ENCODE results near the gene MOXD1. TPM values are rescaled to one million over a fixed set of nuclear protein-coding genes. Genes with fewer than 3 reads are reported as not detected.

The MOXD1 gene
- total and polyA plus RNA-seq, 4 donors = 0.25 to 1.2 (median 1.0) TPM; not detected in 1

DNA sequence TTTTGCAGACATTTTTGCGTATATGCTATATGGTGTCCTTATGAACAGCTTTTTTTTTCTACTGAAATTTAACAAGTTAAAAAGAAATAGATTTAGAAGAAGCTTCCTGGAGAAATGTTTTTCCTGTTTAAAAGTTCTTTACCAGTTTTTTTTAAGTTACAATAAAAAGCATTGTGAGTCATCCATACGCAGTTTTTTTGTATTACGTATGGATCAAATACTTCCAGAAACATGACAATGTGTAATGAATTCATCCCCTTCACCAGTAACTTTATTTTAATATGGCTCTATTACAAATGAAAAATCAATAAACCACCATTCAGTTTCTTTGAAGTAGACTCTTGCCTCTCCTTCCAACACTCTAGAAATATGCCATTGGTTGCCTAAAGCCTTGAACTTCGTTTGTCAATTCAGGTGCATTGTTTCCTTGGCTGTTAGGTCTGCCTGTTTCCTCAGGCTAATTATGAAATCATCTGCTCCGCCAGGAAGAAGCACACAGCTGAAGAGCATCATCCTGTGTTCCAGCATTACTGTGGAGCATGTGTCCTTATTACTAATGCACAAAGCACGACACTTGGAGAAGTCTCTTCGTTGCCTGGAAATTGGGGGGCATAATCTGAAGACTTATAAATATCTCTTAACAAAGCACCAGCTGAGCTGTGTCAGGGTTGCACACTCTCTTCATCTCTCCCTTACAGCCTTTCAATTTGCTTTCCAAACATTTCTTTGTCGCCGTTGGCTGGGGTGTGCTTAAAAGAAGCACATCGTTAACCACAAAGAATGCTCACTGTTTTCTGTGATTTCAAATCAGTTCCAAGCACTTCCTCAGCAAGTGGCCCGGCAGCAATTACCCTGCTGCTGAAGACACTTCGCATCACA is 9.6 kb downstream of the MOXD1 start:
- H3K4me1 ChIP-seq (ENCODE audit: control insufficient read depth in 1 of 2, insufficient read depth in 2 of 2, low read length in 2 of 2) = no peaks in the 10 kb centered on the region
- DNase-seq (no peak), ATAC-seq (ENCODE audit: low FRiP score) (no peak)
- H3K36me3 ChIP-seq (ENCODE audit: control insufficient read depth in 1 of 2, insufficient read depth in 2 of 2, low read length in 1 of 2) = no peaks in the 10 kb centered on the region
- no peak overlapping the region for H3K27ac ChIP-seq (ENCODE audit: low read depth in 1 of 2, low read length in 2 of 2)
- peaks cover 2% of the 10 kb centered on the region for H3K9me3 ChIP-seq (ENCODE audit: control insufficient read depth, low read length)
- H3K27me3 ChIP-seq (ENCODE audit: control insufficient read depth in 1 of 2, insufficient read depth in 2 of 2, low read length in 1 of 2) = no peaks in the 10 kb centered on the region
- no peak overlapping the region for H3K4me3 ChIP-seq (ENCODE audit: low read length in 2 of 2)
- intact Hi-C loops (cut with DNase I) = no loop called here
- 55 to 59% methylated on average over 12 of the region's 12 CpGs for WGBS, 2 donors

DNA sequence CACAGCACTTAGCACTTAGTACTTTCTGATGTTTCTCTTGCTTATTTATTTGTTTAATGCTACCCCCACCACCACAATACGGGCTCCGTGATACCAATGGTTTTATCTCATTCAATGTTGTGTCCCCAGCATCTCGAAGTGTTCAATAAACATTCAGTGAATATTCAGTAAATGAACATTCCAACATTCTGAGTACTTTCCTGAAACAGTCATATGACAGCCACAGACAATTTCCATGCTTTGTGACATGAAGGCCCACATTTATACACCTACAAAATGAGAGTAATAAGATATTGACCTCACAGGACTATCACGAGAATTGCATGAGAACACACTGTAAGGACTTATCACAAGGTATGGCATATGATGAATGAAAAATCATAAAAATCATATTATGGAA is 10.8 kb downstream of the MOXD1 start:
- intact Hi-C loops (cut with DNase I) = no loop called here
- ATAC-seq (ENCODE audit: low FRiP score) = no peak
- no peak overlapping the region for H3K27ac ChIP-seq (ENCODE audit: low read depth in 1 of 2, low read length in 2 of 2)
- 76 to 81% methylated on average over 4 of the region's 4 CpGs for WGBS, 2 donors
- peaks cover 2% of the 10 kb centered on the region for H3K9me3 ChIP-seq (ENCODE audit: control insufficient read depth, low read length)
- no peak overlapping the region for H3K4me3 ChIP-seq (ENCODE audit: low read length in 2 of 2)
- DNase-seq = no peak
- no peaks in the 10 kb centered on the region for H3K36me3 ChIP-seq (ENCODE audit: control insufficient read depth in 1 of 2, insufficient read depth in 2 of 2, low read length in 1 of 2)
- H3K27me3 ChIP-seq (ENCODE audit: control insufficient read depth in 1 of 2, insufficient read depth in 2 of 2, low read length in 1 of 2) = no peaks in the 10 kb centered on the region
- no peaks in the 10 kb centered on the region for H3K4me1 ChIP-seq (ENCODE audit: control insufficient read depth in 1 of 2, insufficient read depth in 2 of 2, low read length in 2 of 2)

DNA sequence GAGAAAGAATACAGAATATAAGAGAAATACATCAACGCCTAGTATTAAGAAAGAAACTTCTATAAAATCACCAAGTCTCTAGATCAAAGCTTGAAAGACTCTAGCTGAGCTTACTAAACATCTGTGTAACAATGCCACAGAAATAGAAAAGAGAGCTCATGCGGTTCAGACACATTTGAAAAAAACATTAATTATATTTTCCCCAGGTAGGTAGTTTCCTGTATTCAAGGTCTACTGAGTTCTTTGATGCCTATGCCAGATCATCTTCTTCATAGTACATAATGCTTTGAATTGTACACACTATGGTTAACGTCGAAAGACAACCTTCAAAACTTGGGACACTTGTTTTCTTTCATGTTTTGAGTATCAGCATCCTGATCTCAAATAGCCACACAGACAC is 11.3 kb downstream of the MOXD1 start:
- ATAC-seq (ENCODE audit: low FRiP score) = no peak
- Histone ChIP-seq H3K9me3 (ENCODE audit: control insufficient read depth, low read length) (peaks cover 2% of the 10 kb centered on the region), H3K4me3 (ENCODE audit: low read length in 2 of 2) (no peak overlapping the region), H3K4me1 (ENCODE audit: control insufficient read depth in 1 of 2, insufficient read depth in 2 of 2, low read length in 2 of 2) (no peaks in the 10 kb centered on the region), H3K36me3 (ENCODE audit: control insufficient read depth in 1 of 2, insufficient read depth in 2 of 2, low read length in 1 of 2) (no peaks in the 10 kb centered on the region), H3K27ac (ENCODE audit: low read depth in 1 of 2, low read length in 2 of 2) (no peak overlapping the region), H3K27me3 (ENCODE audit: control insufficient read depth in 1 of 2, insufficient read depth in 2 of 2, low read length in 1 of 2) (no peaks in the 10 kb centered on the region)
- DNase-seq = no peak
- WGBS, 2 donors = 85 to 87% methylated on average over 4 of the region's 4 CpGs
- intact Hi-C loops (cut with DNase I) = no loop called here

DNA sequence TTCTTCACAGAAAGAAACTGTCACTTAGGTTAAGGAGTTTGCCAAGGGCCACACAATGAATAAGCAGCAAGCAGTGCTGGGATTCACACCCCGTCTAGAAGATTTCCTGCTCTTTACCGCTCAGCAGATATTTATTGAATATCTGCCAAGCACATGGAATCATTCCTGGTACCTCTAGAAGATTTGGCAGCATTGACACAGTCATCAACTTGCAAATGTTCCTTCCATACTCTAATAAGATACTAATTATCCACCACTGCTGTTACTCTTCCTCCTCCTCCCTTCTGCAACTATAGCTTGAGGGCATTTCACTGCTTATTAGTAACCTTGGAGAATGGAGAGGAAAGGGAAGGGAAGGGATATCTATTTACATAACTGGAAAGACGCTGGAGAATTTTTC is 13.0 kb downstream of the MOXD1 start:
- WGBS, 2 donors = 24 to 35% methylated on average over 3 of the region's 3 CpGs
- intact Hi-C loops (cut with DNase I) = no loop called here
- Histone ChIP-seq H3K4me3 (ENCODE audit: low read length in 2 of 2) (no peak overlapping the region), H3K9me3 (ENCODE audit: control insufficient read depth, low read length) (no peaks in the 10 kb centered on the region), H3K36me3 (ENCODE audit: control insufficient read depth in 1 of 2, insufficient read depth in 2 of 2, low read length in 1 of 2) (no peaks in the 10 kb centered on the region), H3K27me3 (ENCODE audit: control insufficient read depth in 1 of 2, insufficient read depth in 2 of 2, low read length in 1 of 2) (no peaks in the 10 kb centered on the region), H3K27ac (ENCODE audit: low read depth in 1 of 2, low read length in 2 of 2) (no peak overlapping the region), H3K4me1 (ENCODE audit: control insufficient read depth in 1 of 2, insufficient read depth in 2 of 2, low read length in 2 of 2) (no peaks in the 10 kb centered on the region)
- ATAC-seq (ENCODE audit: low FRiP score) (no peak), DNase-seq (no peak)

DNA sequence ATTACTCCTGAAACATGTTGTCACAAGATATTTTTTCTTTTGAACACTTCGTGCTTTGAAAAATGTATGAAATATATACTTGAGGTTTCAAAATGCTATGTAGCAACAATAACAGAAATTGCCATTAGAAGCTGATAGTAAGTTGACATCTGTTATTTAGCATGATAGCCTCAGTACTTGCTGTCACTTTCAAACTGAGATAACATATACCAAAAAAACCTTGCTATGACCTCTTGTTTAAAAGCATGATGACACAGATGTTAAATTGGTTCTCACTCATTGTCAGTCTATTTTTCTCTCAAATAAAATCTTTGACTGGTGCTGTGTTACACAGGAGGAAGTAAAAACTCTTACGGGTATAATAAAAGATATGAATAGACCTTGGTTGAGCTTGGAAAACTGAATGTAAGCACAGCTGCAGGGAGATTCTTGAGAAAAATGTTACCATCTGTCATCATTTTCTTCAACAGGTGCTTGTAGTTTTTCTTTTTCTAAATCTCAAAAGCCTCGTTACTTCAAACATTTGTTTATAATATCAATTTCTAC is 18.6 kb downstream of the MOXD1 start:
- intact Hi-C loops (cut with DNase I) = no loop called here
- Histone ChIP-seq H3K27ac (ENCODE audit: low read depth in 1 of 2, low read length in 2 of 2) (no peak overlapping the region), H3K27me3 (ENCODE audit: control insufficient read depth in 1 of 2, insufficient read depth in 2 of 2, low read length in 1 of 2) (peaks cover 0 to 2% of the 10 kb centered on the region in 2 donors), H3K9me3 (ENCODE audit: control insufficient read depth, low read length) (no peaks in the 10 kb centered on the region), H3K4me1 (ENCODE audit: control insufficient read depth in 1 of 2, insufficient read depth in 2 of 2, low read length in 2 of 2) (no peaks in the 10 kb centered on the region), H3K4me3 (ENCODE audit: low read length in 2 of 2) (no peak overlapping the region), H3K36me3 (ENCODE audit: control insufficient read depth in 1 of 2, insufficient read depth in 2 of 2, low read length in 1 of 2) (no peaks in the 10 kb centered on the region)
- ATAC-seq (ENCODE audit: low FRiP score) (no peak), DNase-seq (no peak)
- 18 to 31% methylated on average over 3 of the region's 3 CpGs for WGBS, 2 donors

DNA sequence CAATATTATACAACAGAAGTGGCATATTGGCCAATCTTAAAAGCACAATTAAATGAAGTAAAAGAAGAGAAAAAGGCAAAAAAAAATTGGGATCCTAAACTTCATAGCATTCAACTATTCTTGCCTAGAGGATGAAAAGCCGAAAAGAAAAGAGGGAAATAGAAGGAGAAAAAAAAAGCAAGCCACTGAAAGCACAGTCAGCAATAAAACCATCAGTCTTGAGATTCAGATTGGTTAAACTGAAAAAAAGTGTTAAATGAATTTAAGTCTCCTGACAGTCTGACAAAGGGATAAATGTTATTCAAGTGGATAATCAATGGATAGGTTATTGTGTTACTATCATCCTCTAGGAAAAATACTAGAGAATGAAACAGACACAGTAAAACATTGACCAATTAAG is 19.9 kb downstream of the MOXD1 start:
- intact Hi-C loops (cut with DNase I) = no loop called here
- WGBS, 2 donors = 24 to 49% methylated on average over 1 of the region's 1 CpG
- ATAC-seq (ENCODE audit: low FRiP score) (no peak), DNase-seq (no peak)
- Histone ChIP-seq H3K27me3 (ENCODE audit: control insufficient read depth in 1 of 2, insufficient read depth in 2 of 2, low read length in 1 of 2) (peaks cover 0 to 2% of the 10 kb centered on the region in 2 donors), H3K27ac (ENCODE audit: low read depth in 1 of 2, low read length in 2 of 2) (no peak overlapping the region), H3K36me3 (ENCODE audit: control insufficient read depth in 1 of 2, insufficient read depth in 2 of 2, low read length in 1 of 2) (no peaks in the 10 kb centered on the region), H3K9me3 (ENCODE audit: control insufficient read depth, low read length) (no peaks in the 10 kb centered on the region), H3K4me1 (ENCODE audit: control insufficient read depth in 1 of 2, insufficient read depth in 2 of 2, low read length in 2 of 2) (no peaks in the 10 kb centered on the region), H3K4me3 (ENCODE audit: low read length in 2 of 2) (no peak overlapping the region)

DNA sequence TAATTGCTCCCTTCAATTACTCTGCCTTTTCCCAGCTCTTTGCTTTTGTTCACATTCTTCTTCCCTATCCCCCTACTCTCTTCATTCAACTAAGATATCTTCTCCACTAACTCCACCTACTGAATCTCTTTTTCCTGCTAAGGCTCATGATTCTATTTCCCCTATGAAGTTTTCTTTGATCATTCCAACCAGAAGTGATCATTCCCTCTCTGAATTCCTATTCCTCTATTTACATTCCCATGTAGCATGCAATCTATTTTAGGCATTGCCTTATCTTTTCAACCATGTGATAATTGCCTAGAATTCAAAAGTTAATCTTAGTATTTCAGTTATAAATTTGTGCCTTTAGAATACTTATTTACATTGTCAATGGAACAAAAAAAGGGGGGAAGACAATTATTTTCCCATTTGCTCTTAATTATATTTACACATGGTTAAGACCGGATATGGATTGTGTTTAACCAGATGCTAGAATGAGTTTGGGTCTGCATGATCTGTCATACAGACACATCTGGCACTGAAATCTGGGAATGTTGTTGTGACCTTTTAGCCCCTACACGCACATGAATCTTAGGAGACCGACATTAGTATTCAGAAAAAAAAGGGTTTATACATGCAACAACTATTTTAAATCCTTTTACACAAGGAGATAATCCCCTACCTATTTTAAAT is 20.8 kb downstream of the MOXD1 start:
- Histone ChIP-seq H3K9me3 (ENCODE audit: control insufficient read depth, low read length) (no peaks in the 10 kb centered on the region), H3K27ac (ENCODE audit: low read depth in 1 of 2, low read length in 2 of 2) (no peak overlapping the region), H3K4me3 (ENCODE audit: low read length in 2 of 2) (no peak overlapping the region), H3K36me3 (ENCODE audit: control insufficient read depth in 1 of 2, insufficient read depth in 2 of 2, low read length in 1 of 2) (no peaks in the 10 kb centered on the region), H3K4me1 (ENCODE audit: control insufficient read depth in 1 of 2, insufficient read depth in 2 of 2, low read length in 2 of 2) (no peaks in the 10 kb centered on the region), H3K27me3 (ENCODE audit: control insufficient read depth in 1 of 2, insufficient read depth in 2 of 2, low read length in 1 of 2) (peaks cover 0 to 2% of the 10 kb centered on the region in 2 donors)
- no peak for DNase-seq
- WGBS, 2 donors = 19 to 35% methylated on average over 3 of the region's 3 CpGs
- ATAC-seq (ENCODE audit: low FRiP score) = no peak
- intact Hi-C loops (cut with DNase I) = no loop called here

DNA sequence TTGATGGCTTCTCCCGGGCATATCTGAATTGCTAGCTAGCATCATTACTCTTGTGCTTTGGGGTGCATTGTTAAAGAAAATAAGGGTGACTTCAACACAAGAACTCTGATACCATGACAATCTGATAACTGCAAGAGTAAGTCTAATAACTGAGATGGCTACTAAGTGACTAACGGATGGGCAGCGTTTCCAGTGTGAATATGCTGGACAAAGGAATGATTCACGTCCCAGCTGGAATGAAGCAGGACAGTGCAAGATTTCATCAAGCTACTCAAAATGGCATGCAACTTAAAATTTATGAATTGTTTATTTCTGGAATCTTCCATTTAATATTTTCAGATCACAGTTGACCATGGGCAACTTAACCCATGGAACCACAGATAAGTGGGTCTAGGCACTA is 31.7 kb downstream of the MOXD1 start:
- ATAC-seq (ENCODE audit: low FRiP score) = no peak
- Histone ChIP-seq H3K9me3 (ENCODE audit: control insufficient read depth, low read length) (no peaks in the 10 kb centered on the region), H3K27me3 (ENCODE audit: control insufficient read depth in 1 of 2, insufficient read depth in 2 of 2, low read length in 1 of 2) (no peaks in the 10 kb centered on the region), H3K36me3 (ENCODE audit: control insufficient read depth in 1 of 2, insufficient read depth in 2 of 2, low read length in 1 of 2) (no peaks in the 10 kb centered on the region), H3K4me1 (ENCODE audit: control insufficient read depth in 1 of 2, insufficient read depth in 2 of 2, low read length in 2 of 2) (no peaks in the 10 kb centered on the region), H3K4me3 (ENCODE audit: low read length in 2 of 2) (no peak overlapping the region), H3K27ac (ENCODE audit: low read depth in 1 of 2, low read length in 2 of 2) (no peak overlapping the region)
- WGBS, 2 donors = 45 to 65% methylated on average over 4 of the region's 4 CpGs
- DNase-seq = no peak
- intact Hi-C loops (cut with DNase I) = no loop called here

All from aorta (tissue), 5 donors.